GM23338 (cell line): ENCODE data around the gene XPR1.

Experiments
- CREB1 ChIP-seq: fragments of 250-450 bp; sonication (Bioruptor Pico); IDR thresholded peaks from 2 replicates; pipeline ENCODE4 v1.5.0; 2020; ENCODE audit warnings: low read depth, mild to moderate bottlenecking, moderate library complexity
- EZH2 ChIP-seq: fragments of 200-600 bp; sonication (generic); IDR thresholded peaks from one replicate; pipeline ENCODE4 v1.8.0; 2017; ENCODE audit warnings: antibody characterized with exemption, mild to moderate bottlenecking, low read depth; ENCODE audit not compliant: unreplicated experiment
- EZH2phosphoT487 ChIP-seq: fragments of 200-600 bp; sonication (generic); IDR thresholded peaks from one replicate; pipeline ENCODE4 v1.8.1; 2018; ENCODE audit warnings: antibody characterized with exemption; ENCODE audit not compliant: unreplicated experiment
- JUNB ChIP-seq: IDR thresholded peaks from one replicate; pipeline ENCODE4 v1.6.1; 2016; ENCODE audit warnings: antibody characterized with exemption; ENCODE audit not compliant: unreplicated experiment
- POLR2AphosphoS5 ChIP-seq: IDR thresholded peaks from 2 replicates; pipeline ENCODE4 v1.6.1; 2016; ENCODE audit warnings: antibody characterized with exemption, low read depth
- STAT1 ChIP-seq: IDR thresholded peaks from one replicate; pipeline ENCODE4 v1.6.1; 2016; ENCODE audit warnings: antibody characterized with exemption; ENCODE audit not compliant: unreplicated experiment
- ZNF114 ChIP-seq: fragments of 250-450 bp; sonication (Bioruptor Pico); IDR thresholded peaks from 2 replicates; pipeline ENCODE4 v1.5.0; 2020; ENCODE audit warnings: mild to moderate bottlenecking, moderate library complexity
- ZNF331 ChIP-seq: fragments of 250-450 bp; sonication (Bioruptor Pico); IDR thresholded peaks from 2 replicates; pipeline ENCODE4 v1.5.0; 2020; ENCODE audit warnings: low read depth, mild to moderate bottlenecking, moderate library complexity
- ZNF462 ChIP-seq: fragments of 250-450 bp; sonication (Bioruptor Pico); IDR thresholded peaks from 2 replicates; pipeline ENCODE4 v1.5.0; 2020; ENCODE audit warnings: mild to moderate bottlenecking, moderate library complexity
- TF ChIP-seq, protein P1 (sequence below), 2 experiments: fragments of 200-600 bp in 1 of 2; sonication (generic) in 1 of 2; conservative IDR thresholded peaks; 2 replicates each; pipeline versions ENCODE4 v1.5.1 to v1.6.1; 2016 to 2017; ENCODE audit warnings: antibody characterized with exemption in 2 of 2, low read depth in 2 of 2, mild to moderate bottlenecking in 2 of 2, moderate library complexity in 1 of 2
- TF ChIP-seq, protein P2 (sequence below): IDR thresholded peaks from one replicate; pipeline ENCODE4 v1.6.1; 2018; ENCODE audit warnings: antibody characterized with exemption; ENCODE audit not compliant: unreplicated experiment
- TF ChIP-seq, protein P3 (sequence below): IDR thresholded peaks from 2 replicates; pipeline ENCODE4 v1.6.1; 2016; ENCODE audit warnings: antibody characterized with exemption

DNA sequence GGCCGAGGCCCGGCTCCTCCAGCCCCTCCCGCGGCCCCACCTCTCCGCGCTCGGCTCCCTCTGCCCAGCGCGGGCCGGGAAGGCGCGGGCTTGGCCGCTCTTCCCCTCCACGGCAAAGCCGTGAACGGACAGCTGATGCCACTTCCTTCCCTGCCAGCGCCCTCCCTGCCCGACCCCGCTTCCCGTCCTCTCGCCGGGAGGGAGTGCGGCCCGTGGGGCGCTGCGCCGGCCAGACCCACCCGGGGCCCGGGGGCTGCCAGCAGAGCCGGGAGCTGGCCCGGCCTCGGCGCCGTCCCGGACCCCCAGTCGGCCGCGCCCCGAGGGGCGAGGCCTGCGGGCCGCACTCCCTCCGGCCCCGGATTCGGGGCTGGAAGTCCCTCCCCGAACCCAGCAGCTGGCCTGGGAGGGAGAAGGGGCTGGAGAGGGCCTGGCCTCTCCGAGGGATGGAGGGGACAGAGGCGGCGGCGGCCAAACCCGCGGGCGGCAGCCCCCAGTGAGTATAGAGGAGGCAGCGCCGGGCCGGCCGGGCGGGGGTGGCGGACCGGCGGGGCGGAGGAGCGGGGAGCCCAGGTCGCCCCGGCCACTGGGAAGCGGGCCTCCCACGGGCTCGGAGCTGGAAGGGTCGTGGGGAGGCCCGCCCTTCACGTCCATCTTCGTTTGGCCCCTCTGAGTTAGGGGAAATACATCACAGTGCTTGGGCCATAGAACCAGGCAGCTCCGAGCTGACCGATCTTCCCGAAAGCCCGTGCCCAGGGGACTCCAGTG, 281.2 kb downstream of the XPR1 start, which contains the start of gene KIAA1614:
- TF ChIP-seq, protein P1, sequence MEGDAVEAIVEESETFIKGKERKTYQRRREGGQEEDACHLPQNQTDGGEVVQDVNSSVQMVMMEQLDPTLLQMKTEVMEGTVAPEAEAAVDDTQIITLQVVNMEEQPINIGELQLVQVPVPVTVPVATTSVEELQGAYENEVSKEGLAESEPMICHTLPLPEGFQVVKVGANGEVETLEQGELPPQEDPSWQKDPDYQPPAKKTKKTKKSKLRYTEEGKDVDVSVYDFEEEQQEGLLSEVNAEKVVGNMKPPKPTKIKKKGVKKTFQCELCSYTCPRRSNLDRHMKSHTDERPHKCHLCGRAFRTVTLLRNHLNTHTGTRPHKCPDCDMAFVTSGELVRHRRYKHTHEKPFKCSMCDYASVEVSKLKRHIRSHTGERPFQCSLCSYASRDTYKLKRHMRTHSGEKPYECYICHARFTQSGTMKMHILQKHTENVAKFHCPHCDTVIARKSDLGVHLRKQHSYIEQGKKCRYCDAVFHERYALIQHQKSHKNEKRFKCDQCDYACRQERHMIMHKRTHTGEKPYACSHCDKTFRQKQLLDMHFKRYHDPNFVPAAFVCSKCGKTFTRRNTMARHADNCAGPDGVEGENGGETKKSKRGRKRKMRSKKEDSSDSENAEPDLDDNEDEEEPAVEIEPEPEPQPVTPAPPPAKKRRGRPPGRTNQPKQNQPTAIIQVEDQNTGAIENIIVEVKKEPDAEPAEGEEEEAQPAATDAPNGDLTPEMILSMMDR (conservative IDR thresholded peaks at IDR 0.05; ENCODE audit: low read depth in 2 of 2) = no peak
- TF ChIP-seq POLR2AphosphoS5 = peak; percentile 31
- TF ChIP-seq EZH2 = peak; percentile 14
- TF ChIP-seq, protein P2, sequence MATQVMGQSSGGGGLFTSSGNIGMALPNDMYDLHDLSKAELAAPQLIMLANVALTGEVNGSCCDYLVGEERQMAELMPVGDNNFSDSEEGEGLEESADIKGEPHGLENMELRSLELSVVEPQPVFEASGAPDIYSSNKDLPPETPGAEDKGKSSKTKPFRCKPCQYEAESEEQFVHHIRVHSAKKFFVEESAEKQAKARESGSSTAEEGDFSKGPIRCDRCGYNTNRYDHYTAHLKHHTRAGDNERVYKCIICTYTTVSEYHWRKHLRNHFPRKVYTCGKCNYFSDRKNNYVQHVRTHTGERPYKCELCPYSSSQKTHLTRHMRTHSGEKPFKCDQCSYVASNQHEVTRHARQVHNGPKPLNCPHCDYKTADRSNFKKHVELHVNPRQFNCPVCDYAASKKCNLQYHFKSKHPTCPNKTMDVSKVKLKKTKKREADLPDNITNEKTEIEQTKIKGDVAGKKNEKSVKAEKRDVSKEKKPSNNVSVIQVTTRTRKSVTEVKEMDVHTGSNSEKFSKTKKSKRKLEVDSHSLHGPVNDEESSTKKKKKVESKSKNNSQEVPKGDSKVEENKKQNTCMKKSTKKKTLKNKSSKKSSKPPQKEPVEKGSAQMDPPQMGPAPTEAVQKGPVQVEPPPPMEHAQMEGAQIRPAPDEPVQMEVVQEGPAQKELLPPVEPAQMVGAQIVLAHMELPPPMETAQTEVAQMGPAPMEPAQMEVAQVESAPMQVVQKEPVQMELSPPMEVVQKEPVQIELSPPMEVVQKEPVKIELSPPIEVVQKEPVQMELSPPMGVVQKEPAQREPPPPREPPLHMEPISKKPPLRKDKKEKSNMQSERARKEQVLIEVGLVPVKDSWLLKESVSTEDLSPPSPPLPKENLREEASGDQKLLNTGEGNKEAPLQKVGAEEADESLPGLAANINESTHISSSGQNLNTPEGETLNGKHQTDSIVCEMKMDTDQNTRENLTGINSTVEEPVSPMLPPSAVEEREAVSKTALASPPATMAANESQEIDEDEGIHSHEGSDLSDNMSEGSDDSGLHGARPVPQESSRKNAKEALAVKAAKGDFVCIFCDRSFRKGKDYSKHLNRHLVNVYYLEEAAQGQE = no peak
- no peak for TF ChIP-seq EZH2phosphoT487
- TF ChIP-seq, protein P3, sequence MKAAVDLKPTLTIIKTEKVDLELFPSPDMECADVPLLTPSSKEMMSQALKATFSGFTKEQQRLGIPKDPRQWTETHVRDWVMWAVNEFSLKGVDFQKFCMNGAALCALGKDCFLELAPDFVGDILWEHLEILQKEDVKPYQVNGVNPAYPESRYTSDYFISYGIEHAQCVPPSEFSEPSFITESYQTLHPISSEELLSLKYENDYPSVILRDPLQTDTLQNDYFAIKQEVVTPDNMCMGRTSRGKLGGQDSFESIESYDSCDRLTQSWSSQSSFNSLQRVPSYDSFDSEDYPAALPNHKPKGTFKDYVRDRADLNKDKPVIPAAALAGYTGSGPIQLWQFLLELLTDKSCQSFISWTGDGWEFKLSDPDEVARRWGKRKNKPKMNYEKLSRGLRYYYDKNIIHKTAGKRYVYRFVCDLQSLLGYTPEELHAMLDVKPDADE = no peak
- no peak for TF ChIP-seq STAT1
- TF ChIP-seq CREB1 (CRISPR knock-in tag) = no peak
- TF ChIP-seq ZNF462 (CRISPR knock-in tag) = no peak
- TF ChIP-seq ZNF331 (CRISPR knock-in tag) = no peak
- no peak for TF ChIP-seq JUNB
- no peak for TF ChIP-seq ZNF114 (CRISPR knock-in tag)
